ENCODE results near the gene TRIM65.

GRCh38 chr17:75901727-75902126 lies 5.0 kb upstream of the TRIM65 start:
- no peak for TF ChIP-seq CTCF (IDR thresholded peaks at IDR 0.05 in 4 of 5, conservative IDR thresholded peaks at IDR 0.05 in 1 of 5)
- TF ChIP-seq POLR2A (IDR thresholded peaks at IDR 0.05): no peak
